ENCODE measurements around the gene AADAT.

Gene AADAT

DNA sequence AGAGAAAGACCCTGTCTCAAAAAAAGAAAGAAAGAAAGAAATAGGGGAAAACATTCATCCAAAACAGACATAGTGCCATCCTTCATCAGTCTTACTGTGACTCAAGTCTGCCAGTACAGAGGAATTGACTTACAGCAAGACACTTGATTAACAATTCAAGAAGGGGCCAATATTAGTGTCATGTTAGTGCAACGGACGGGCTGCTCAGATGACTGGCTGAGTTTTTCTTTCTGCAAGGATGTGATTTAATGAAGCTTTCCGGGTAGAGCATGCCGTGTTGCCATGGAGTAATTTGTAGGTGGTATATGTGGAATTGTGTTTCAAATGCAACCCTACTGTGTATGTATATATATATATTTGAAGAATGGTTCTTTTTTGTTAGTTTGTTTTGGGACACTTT lies 51.0 kb downstream of the AADAT start:
- in situ Hi-C loops (cut with MboI; ENCODE audit: low pct_unique_long_range_greater_than_20kb, low sequenced_read_pairs) = loop anchor here (25.0 kb wide), 2 partner anchors 226 to 401 kb away; no protein-coding TSS in a partner anchor
- DNase-seq = no peak

DNA sequence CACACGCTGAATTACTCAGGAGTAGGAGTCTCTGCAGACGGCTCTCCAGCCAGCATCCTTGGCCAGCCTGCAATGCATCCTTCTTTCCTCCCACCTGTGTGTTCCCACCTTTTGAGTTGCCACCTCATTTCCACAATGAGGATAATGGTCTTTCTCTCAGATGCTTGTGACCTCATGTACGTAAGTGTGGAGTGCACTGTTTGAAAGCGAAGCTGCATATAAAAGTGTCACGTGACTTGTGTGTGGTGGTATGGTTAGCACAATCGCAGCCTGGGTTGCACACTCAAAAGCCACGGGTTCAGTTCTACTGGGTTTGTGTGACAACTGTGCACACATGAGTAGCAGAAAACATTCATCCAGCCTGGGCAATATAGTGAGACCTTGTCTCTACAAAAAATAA lies 51.5 kb downstream of the AADAT start:
- in situ Hi-C loops (cut with MboI; ENCODE audit: low pct_unique_long_range_greater_than_20kb, low sequenced_read_pairs) = loop anchor here (25.0 kb wide), 2 partner anchors 226 to 401 kb away; no protein-coding TSS in a partner anchor
- DNase-seq = no peak

DNA sequence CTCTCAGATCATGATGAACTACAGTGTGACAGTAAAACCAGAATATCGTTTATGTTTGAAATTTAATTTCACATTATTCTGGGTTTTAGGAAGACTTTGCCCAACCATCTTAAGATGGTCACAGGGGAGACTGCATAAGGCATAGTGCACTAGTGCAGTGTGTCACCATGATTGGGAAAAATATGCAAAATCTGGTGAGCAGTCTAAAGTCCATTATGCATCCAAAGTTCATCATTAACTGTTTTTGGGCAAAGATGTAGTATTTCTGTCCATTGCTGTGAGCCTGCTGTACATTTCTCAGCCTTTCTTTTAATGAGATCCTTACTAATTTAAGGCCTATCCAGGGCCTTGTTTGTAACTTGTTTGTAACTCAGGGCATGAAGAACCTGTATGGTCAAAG lies 52.3 kb downstream of the AADAT start:
- DNase-seq = no peak
- in situ Hi-C loops (cut with MboI; ENCODE audit: low pct_unique_long_range_greater_than_20kb, low sequenced_read_pairs) = loop anchor here (25.0 kb wide), 2 partner anchors 225 to 400 kb away; no protein-coding TSS in a partner anchor

DNA sequence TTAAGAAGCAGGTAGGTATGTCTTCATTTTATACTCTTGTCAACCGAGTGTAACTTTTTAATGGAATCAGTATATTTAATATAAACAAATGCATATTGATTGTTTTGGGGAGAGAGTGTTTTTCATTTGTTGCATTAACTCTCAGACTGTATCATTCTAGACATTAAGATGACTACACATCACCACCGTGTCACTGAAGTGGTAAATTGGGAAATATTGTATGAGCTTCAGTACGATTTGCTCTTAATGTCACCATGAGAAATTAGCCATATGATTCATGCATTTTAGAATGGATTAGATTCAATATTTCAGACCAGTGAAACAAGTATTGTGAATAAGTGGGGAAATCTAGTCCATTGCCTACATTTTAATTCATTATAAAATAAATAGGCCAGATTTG lies 53.9 kb downstream of the AADAT start:
- DNase-seq = no peak
- in situ Hi-C loops (cut with MboI; ENCODE audit: low pct_unique_long_range_greater_than_20kb, low sequenced_read_pairs) = loop anchor here (25.0 kb wide), 2 partner anchors 224 to 399 kb away; no protein-coding TSS in a partner anchor

DNA sequence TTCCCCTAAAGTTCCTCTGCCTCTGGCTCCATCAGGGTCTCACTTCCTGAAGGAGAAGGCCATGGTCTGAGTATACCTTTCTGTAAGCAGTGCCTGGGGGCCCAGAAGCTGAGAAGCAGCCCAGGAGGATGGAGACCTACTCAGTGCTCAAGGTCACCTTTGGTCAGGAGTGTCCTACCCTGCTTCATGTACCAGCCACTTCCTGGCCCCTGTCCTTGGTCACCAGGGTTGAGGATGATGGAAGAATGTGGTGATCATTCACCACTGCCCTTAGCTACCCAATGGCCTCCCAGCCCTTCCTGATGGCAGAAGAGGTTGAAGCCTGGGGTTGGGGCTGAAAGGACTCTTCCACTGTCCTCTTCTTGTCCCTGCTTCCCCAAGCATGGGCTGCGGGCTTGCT lies 54.5 kb downstream of the AADAT start:
- no peak for DNase-seq
- in situ Hi-C loops (cut with MboI; ENCODE audit: low pct_unique_long_range_greater_than_20kb, low sequenced_read_pairs) = loop anchor here (25.0 kb wide), 2 partner anchors 223 to 398 kb away; no protein-coding TSS in a partner anchor

DNA sequence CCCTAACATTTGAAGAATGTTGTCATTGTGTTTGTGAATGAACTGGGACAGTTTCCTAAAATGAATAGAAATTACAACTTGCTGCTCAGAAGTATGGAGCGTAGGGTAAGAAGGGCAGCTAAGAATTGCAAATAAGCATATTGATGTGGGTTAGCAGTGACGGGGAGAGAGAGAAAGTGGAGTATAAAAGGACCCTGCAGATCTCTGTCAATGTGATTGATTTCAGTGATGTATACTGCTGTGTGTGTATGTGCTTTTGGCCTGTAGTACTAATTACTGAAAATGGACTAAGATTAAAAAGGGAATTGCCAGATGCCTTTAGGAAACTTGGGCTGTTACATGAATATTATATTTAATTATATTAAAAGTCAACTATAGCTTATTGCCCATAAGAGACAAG lies 55.8 kb downstream of the AADAT start:
- in situ Hi-C loops (cut with MboI; ENCODE audit: low pct_unique_long_range_greater_than_20kb, low sequenced_read_pairs) = loop anchor here (25.0 kb wide), 2 partner anchors 222 to 397 kb away; no protein-coding TSS in a partner anchor
- DNase-seq = no peak

DNA sequence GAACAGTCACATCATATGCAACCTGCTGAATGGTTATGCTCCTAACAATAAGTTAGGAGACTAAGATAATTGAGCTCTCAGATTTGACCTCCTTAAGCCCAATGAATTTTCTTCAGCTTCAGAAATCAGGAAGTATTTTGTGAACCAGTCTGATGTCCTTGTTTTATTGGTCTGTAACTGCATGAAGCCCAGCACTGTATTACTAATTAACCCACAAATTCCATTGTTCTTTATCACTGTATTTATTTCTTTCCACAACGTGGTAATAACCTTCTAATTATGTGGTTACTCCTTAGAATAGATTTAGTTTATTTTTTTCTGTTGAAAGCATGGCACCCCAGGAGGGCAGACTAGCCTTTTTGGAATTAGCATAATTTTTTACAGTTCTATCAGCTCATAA lies 59.6 kb downstream of the AADAT start:
- no peak for DNase-seq
- in situ Hi-C loops (cut with MboI; ENCODE audit: low pct_unique_long_range_greater_than_20kb, low sequenced_read_pairs) = loop anchor here (25.0 kb wide), 2 partner anchors 218 to 393 kb away; no protein-coding TSS in a partner anchor

DNA sequence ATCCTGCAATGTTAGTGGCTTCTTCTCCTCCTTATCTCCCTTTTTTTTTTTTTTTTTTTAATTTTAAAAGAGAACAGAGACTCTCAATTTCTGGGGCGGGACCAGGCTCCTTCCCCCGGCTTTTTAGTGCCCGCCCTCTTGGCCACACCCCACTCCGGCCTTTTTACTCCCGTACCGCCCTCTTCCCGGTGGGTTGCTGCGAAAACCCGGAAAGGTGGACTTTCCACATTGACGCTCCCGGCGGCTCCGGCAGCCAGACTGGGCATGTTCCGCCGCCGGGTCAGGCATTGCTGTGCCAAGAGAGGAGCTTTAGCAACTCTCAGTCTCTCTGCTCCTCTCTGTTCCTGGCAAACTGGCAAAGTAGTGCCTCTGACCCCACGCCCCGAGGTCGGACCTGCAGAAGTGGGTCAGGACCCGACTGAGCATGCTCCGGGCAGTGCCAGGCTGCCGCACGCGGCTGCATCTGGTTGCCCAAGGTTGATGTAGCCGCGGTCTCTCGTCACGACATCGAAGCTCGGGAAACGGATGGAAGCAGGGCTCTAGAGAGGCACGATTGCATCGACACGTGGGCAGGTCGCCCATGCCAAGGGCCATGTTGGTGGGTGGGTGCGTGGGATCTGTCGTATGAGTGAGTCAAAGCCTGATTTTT lies 62.5 kb downstream of the AADAT start:
- in situ Hi-C loops (cut with MboI; ENCODE audit: low pct_unique_long_range_greater_than_20kb, low sequenced_read_pairs) = loop anchor here (25.0 kb wide), 2 partner anchors 215 to 390 kb away; no protein-coding TSS in a partner anchor
- DNase-seq = peak; percentile 94

GRCh38 chr4:170026253-170027021 lies 63.3 kb downstream of the AADAT start, which contains the start of gene MFAP3L:
Gene MFAP3L, minus strand, starts transcription at chr4:170026395. Its CDS starts 20,518 bp downstream, at chr4:170005877.
- peak; percentile 71 for DNase-seq
- in situ Hi-C loops (cut with MboI; ENCODE audit: low pct_unique_long_range_greater_than_20kb, low sequenced_read_pairs) = loop anchor here (25.0 kb wide), 2 partner anchors 214 to 389 kb away; no protein-coding TSS in a partner anchor

GRCh38 chr4:170025523-170026252 lies 64.1 kb downstream of the AADAT start:
- in situ Hi-C loops (cut with MboI; ENCODE audit: low pct_unique_long_range_greater_than_20kb, low sequenced_read_pairs) = loop anchor here (25.0 kb wide), 2 partner anchors 213 to 388 kb away; no protein-coding TSS in a partner anchor
- no peak for DNase-seq

DNA sequence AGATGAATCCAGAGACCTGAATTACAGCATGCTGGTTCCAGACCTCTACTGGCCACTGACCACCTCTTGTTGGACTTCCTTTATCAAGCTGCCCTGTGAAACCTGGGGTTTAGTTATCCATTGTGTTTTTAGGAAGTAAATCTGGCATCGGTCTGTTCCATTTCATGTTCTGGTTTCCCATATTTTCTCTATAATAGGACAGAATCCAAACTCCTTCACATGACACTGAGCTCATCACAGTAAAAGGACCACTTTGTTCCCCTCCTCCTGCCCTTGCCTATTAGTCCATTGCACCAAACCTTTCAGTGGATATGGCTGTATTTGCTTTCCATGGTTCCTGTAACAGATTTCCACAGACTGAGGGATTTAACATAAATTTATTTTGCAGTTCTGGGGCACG lies 67.5 kb downstream of the AADAT start:
- DNase-seq = no peak
- in situ Hi-C loops (cut with MboI; ENCODE audit: low pct_unique_long_range_greater_than_20kb, low sequenced_read_pairs) = no loop called here

DNA sequence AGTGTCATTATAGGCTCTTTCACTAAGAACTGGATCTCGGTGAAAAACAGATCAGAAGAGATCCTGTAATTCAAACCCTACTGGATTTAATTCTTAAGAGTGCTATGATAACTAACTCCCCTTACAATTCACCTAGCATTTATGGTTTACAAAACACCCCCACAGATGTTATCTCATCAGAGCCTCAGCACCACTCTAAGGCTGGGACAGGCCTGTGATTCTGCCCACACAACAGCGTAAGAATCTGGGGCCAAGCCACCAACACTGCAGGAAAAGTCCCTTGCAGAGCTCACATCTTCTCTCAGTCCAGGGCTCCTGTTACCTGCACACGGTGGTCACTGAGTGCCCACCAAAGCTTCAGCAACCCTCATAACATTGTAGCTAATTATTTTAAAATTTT lies 72.5 kb downstream of the AADAT start:
- in situ Hi-C loops (cut with MboI; ENCODE audit: low pct_unique_long_range_greater_than_20kb, low sequenced_read_pairs) = no loop called here
- DNase-seq = no peak

- DNase-seq = no peak
- in situ Hi-C loops (cut with MboI; ENCODE audit: low pct_unique_long_range_greater_than_20kb, low sequenced_read_pairs) = no loop called here
Observed at GRCh38 chr4:170015285-170015684, 74.5 kb downstream of the AADAT start.

GRCh38 chr4:170014359-170015011 lies 75.3 kb downstream of the AADAT start:
- in situ Hi-C loops (cut with MboI; ENCODE audit: low pct_unique_long_range_greater_than_20kb, low sequenced_read_pairs) = no loop called here
- DNase-seq = no peak

- no peak for DNase-seq
- in situ Hi-C loops (cut with MboI; ENCODE audit: low pct_unique_long_range_greater_than_20kb, low sequenced_read_pairs) = no loop called here
Observed at GRCh38 chr4:170012629-170012958, 77.2 kb downstream of the AADAT start.

DNA sequence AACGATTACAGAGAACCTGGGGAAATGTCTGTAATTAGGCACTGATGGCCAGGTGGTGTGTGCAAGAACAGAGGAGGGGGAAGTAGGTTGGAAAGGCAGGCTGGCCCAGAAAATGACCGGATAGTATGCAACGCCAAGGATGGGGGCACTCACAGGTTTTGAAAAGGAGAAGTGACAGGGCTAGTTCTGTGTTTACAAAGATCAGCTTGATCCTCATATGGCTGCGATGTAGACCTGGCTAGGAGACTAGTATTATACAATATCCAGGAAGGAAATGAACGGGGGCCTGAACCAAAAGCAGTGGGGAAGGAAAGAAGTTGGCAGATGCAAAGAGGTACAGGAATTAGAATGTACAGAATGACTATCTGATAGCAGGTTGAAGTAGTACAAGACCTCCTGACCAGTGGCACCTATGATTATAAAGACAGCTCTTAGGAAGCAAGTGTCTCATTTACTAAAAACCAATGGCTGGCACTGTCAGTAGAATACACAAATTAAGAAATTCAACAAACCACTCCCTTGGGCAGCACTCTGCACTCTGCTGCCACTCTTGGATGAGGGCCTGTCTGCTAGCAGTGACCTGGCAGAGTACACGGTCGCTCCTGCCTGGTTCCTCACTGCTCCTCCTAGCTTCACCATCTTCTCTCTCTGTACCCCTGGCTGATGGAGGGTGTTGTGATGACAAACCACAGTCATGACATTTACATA lies 77.7 kb downstream of the AADAT start:
- peak; percentile 37 for DNase-seq
- in situ Hi-C loops (cut with MboI; ENCODE audit: low pct_unique_long_range_greater_than_20kb, low sequenced_read_pairs) = no loop called here

Data from KBM-7 (cell line).